GM12874 (cell line): ENCODE data around the gene HDDC3.

Experiments
- TF ChIP-seq, protein P1 (sequence below): IDR thresholded peaks from 2 replicates; pipeline ENCODE4 v1.5.1; 2011; ENCODE audit warnings: low read depth, mild to moderate bottlenecking, control low read depth, low read length, moderate library complexity; ENCODE audit not compliant: insufficient read depth

HDDC3 gene

DNA sequence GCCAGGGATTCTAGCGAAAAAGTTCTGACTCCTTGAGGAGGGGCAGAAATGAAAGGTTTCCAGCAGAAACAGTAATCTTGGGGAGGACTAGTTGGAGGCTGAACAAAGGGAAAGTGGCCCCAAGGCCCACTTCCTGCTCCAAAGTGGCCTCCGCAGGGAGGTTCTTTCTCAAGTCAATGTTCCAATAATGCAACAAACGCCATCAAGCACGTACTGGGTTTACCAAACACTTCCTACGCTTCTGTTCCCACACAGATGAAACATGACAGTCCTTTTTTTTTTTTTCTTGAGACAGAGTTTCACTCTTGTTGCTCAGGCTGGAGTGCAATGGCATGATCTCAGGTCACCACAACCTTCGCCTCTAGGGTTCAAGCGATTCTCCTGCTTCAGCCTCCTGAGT, 12.7 kb upstream of the HDDC3 start:
- TF ChIP-seq, protein P1, sequence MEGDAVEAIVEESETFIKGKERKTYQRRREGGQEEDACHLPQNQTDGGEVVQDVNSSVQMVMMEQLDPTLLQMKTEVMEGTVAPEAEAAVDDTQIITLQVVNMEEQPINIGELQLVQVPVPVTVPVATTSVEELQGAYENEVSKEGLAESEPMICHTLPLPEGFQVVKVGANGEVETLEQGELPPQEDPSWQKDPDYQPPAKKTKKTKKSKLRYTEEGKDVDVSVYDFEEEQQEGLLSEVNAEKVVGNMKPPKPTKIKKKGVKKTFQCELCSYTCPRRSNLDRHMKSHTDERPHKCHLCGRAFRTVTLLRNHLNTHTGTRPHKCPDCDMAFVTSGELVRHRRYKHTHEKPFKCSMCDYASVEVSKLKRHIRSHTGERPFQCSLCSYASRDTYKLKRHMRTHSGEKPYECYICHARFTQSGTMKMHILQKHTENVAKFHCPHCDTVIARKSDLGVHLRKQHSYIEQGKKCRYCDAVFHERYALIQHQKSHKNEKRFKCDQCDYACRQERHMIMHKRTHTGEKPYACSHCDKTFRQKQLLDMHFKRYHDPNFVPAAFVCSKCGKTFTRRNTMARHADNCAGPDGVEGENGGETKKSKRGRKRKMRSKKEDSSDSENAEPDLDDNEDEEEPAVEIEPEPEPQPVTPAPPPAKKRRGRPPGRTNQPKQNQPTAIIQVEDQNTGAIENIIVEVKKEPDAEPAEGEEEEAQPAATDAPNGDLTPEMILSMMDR, result no peak

DNA sequence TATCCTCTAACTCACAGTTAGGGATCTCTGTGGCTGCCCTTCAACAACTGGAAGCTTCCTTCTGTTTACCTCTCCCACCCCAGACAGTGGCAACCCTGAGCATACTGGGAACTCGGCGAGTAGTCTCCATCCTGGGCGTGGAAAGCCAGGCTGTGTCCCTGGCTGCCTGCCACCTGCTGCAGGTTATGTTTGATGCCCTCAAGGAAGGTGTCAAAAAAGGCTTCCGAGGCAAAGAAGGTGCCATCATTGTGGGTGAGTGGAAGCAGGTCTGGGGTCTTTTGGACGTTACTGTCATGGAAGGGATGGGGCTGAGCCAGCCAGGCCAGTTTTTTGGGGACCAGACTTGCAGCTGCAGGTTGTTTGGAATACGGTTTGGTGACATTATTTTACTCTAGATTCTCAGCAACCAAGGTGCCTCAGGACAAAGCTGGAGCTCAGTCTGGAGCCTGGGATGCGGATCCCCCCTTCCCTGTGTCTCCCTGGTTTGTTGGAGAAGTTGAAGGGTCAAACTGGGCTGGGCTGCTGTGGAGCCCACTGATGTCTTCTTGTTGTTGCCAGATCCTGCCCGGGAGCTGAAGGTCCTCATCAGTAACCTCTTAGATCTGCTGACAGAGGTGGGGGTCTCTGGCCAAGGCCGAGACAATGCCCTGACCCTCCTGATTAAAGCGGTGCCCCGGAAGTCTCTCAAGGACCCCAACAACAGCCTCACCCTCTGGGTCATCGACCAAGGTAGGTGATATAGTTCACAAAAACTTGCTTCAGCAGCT, 10.2 kb upstream of the HDDC3 start:
- TF ChIP-seq, protein P1, result no peak

DNA sequence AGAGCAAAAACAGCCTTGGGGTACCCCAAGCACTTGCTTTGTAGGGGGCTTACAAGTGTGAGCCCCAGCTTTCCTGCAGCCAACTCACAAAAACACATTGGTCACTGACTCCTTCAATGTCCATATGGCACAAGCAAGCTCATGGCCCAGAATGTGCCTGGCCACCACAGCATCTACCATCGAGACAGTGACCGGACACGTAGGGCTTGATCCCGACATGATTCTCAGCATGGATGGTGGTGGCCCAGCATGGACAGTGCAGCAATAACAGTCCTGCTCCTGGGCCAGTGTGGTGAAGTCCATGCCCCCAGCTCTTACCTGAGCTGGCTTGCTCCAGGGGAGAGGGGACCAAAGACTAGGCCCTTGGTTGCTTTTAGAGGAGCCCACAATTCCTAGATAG, 8.7 kb upstream of the HDDC3 start:
- TF ChIP-seq, protein P1, result no peak

DNA sequence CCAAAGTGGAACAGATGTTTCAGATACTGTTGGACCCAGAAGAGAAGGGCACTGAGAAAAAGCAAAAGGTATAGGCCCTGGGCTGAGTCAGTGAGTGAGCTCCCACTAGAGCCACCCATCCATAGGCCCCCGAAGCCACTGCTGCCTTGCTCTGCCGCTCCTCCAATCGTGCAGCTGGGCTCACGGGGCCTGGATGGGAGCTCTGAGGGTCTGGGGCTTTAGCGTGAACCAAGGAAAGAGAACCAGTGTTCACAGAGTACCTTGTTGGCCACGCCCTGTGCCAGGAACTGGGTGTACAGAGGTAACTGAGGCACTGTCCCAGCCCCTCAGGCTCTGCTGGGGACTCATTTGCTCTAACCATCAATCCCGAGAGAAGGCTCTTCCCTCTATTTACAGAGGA, 7.4 kb upstream of the HDDC3 start:
- TF ChIP-seq, protein P1, result no peak

DNA sequence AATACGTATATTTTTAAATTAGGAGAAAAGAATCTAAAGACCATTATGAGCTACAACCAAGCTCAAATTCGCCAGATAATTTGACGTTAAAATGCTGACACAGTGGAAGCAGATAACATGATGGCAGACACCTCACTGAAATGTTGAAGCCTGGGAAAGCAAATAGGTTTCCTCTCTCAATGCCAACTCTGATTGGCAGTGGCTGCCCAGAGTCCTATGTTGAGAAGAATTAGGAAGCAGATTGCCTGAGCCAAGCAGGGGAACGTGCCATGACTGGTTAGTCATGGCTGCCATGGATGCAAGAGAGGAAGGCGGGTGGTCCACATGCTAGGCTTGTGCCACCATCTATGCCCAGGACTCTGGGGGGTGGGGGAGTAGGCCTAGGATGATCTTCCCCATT, 5.9 kb upstream of the HDDC3 start:
- TF ChIP-seq, protein P1, result no peak

DNA sequence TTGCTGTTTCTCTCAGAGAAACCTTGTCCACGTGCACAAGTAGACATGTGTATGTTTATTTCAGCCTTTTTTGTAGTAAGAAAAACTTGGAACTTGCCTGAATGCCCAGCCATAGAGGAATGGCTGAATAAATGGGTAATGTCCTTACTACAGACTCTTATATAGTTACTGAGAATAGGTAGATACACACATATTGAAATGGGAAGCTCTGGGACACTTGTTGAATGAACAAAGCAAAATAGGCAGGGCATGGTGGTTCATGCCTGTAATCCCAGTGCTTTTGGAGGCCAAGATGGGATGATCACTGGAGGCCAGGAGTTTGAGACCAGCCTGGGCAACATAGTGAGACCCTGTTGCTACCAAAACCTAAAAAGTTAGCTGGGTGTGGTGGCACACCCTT, 4.5 kb upstream of the HDDC3 start:
- TF ChIP-seq, protein P1, result no peak

DNA sequence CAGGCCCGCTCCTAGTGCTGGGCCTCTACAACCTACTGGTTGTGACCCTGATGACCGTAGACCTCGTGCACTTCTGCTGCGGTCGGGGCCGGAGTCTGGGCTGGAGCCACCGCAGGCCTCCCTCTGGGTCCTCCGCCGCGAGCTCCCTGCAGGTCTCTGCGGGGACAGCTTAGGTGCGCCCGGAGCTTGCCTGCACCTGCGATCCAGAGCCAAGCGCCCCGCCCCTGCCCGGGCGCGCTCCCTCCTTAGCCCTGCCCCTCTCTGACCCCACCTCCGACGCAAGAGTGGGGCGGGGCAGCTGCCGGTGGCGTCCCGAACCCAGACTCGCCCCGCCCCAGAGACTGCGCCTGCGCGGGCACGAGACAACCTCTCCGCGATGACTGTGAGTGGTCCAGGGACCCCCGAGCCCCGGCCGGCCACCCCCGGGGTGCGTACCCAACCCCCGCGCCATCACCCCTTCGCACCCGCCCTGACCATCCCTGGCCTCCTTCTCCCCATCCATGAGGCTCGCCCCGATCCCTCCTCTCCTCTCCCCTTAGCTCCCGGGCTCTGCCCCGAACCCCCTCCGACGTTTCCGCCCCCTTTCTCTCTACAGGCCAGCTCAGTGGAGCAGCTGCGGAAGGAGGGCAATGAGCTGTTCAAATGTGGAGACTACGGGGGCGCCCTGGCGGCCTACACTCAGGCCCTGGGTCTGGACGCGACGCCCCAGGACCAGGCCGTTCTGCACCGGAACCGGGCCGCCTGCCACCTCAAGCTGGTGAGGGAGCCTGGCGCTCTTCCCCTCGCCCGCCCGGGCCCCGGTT, 2.8 kb upstream of the HDDC3 start, which contains the start of gene UNC45A:
UNC45A (plus strand) TSS at position 337 of the 803 bp plus-strand sequence; CDS start at position 377, 40 bp downstream.
- TF ChIP-seq, protein P1, result 0 out of 2 replicates have a peak, but pooled peaks have one; percentile 0
